Measurements from ENCODE around the gene PLXNB1. TPM values are rescaled to one million over a fixed set of nuclear protein-coding genes. Genes with fewer than 3 reads are reported as not detected.
A peak's percentile ranks its signal among the peaks of the same experiment; 100 is the strongest.

PLXNB1 gene
- total RNA-seq, 1 experiment from 2014 or later: 101 TPM

- CTCF ChIA-PET: interaction anchor here (22.6 kb wide), 1 partner anchor 28 kb away, joined by 647 read pairs; the partner anchor contains the start of genes CCDC51 and TMA7
- peaks cover 78% of the 10 kb centered on the region for H3K36me3 Mint-ChIP-seq (ENCODE audit: insufficient read depth, unreplicated experiment)
- no TSS peak for BruUV-seq (replicated peaks)
- intact Hi-C loops (cut with micrococcal nuclease): no loop called here
- POLR2A ChIA-PET: interaction anchor here (0.8 to 22.1 kb wide), 3 partner anchors 8 to 32 kb away, joined by 3 to 749 read pairs (median 12); partner anchors contain the start of gene PLXNB1
- no peak for TF ChIP-seq CTCF (IDR thresholded peaks at IDR 0.05; ENCODE audit: unreplicated experiment)
- H3K27ac Mint-ChIP-seq (ENCODE audit: low read depth, unreplicated experiment): peak overlapping the region; percentile 49
- no peaks in the 10 kb centered on the region for H3K27me3 Mint-ChIP-seq (ENCODE audit: insufficient read depth, unreplicated experiment)
- no peak overlapping the region for H3K4me3 Mint-ChIP-seq (ENCODE audit: unreplicated experiment)
- peaks cover 16% of the 10 kb centered on the region for H3K4me1 Mint-ChIP-seq (ENCODE audit: insufficient read depth, unreplicated experiment)
- H3K9me3 Mint-ChIP-seq (ENCODE audit: unreplicated experiment): no peaks in the 10 kb centered on the region
- no peak for DNase-seq (ENCODE audit: unreplicated experiment)
Observed at GRCh38 chr3:48408823-48409281, 21.0 kb downstream of the PLXNB1 start.

DNA sequence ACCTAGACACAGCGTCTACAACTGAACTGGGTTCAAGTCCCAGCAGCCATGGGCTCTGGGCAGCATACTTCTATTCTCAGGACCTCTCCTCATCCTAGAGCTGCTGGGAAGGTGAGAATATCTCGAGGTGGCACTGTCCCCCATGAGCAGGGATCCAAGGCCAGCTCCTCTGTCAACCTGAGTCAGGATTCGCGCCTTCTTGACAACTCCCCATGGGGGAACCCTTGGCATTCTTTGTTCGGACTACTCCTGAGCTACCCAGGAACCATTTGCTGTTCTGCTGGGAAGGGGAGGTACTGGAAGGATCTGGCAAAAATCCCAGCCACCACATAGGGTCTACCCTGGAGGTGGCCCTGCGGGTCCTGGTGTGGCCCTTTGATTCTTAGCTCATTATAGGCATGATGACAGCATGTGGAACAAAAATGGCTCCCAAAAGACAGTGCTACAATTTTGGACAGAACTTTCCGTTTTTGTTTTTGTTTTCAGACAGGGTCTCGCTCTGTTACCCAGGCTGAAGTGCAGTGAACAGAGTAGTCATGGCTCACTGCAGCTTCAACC, 22.3 kb downstream of the PLXNB1 start:
- H3K9me3 Mint-ChIP-seq (ENCODE audit: unreplicated experiment): no peaks in the 10 kb centered on the region
- H3K36me3 Mint-ChIP-seq (ENCODE audit: insufficient read depth, unreplicated experiment): peaks cover 71% of the 10 kb centered on the region
- BruUV-seq (replicated peaks): no TSS peak

GRCh38 chr3:48406443-48407431, 23.1 kb downstream of the PLXNB1 start:
- TF ChIP-seq CTCF (IDR thresholded peaks at IDR 0.05; ENCODE audit: unreplicated experiment): no peak
- peaks cover 77% of the 10 kb centered on the region for H3K36me3 Mint-ChIP-seq (ENCODE audit: insufficient read depth, unreplicated experiment)
- H3K4me3 Mint-ChIP-seq (ENCODE audit: unreplicated experiment): no peak overlapping the region
- ChIA-PET CTCF (interaction anchor here (0.6 to 22.6 kb wide), 6 partner anchors 30 to 212 kb away, joined by 3 to 647 read pairs (median 3); partner anchors contain the start of genes CCDC51 and TMA7), POLR2A (interaction anchor here (1.0 to 22.1 kb wide), 4 partner anchors 11 to 139 kb away, joined by 3 to 749 read pairs (median 4); partner anchors contain the start of genes CCDC51, PLXNB1 and TMA7)
- no peak for DNase-seq (ENCODE audit: unreplicated experiment)
- H3K27me3 Mint-ChIP-seq (ENCODE audit: insufficient read depth, unreplicated experiment): no peaks in the 10 kb centered on the region
- intact Hi-C loops (cut with micrococcal nuclease): no loop called here
- peaks cover 24% of the 10 kb centered on the region for H3K4me1 Mint-ChIP-seq (ENCODE audit: insufficient read depth, unreplicated experiment)
- peak overlapping the region; percentile 64 for H3K27ac Mint-ChIP-seq (ENCODE audit: low read depth, unreplicated experiment)
- BruUV-seq (replicated peaks): no TSS peak
- H3K9me3 Mint-ChIP-seq (ENCODE audit: unreplicated experiment): no peaks in the 10 kb centered on the region

More for the DNA sequence above, 22.3 kb downstream of the PLXNB1 start:
- POLR2A ChIA-PET: interaction anchor here (1.0 to 22.1 kb wide), 5 partner anchors 7 to 140 kb away, joined by 3 to 749 read pairs (median 5); partner anchors contain the start of genes CCDC51, PLXNB1 and TMA7
- Mint-ChIP-seq H3K27me3 (ENCODE audit: insufficient read depth, unreplicated experiment) (no peaks in the 10 kb centered on the region), H3K27ac (ENCODE audit: low read depth, unreplicated experiment) (peak overlapping the region; percentile 64), H3K4me3 (ENCODE audit: unreplicated experiment) (no peak overlapping the region), H3K4me1 (ENCODE audit: insufficient read depth, unreplicated experiment) (peaks cover 17% of the 10 kb centered on the region)
- TF ChIP-seq CTCF (IDR thresholded peaks at IDR 0.05; ENCODE audit: unreplicated experiment): no peak
- no peak for DNase-seq (ENCODE audit: unreplicated experiment)
- CTCF ChIA-PET: interaction anchor here (0.6 to 22.6 kb wide), 5 partner anchors 29 to 138 kb away, joined by 3 to 647 read pairs (median 3); partner anchors contain the start of genes CCDC51 and TMA7
- intact Hi-C loops (cut with micrococcal nuclease): no loop called here

Data from MCF 10A (cell line).